WTC11 (cell line): ENCODE results near the gene GPBP1L1. TPM values are rescaled to one million over a fixed set of nuclear protein-coding genes. Genes with fewer than 3 reads are reported as not detected.
A peak's percentile ranks its signal among the peaks of the same experiment; 100 is the strongest.

Source experiments
- ATAC-seq: fragments of 200-7000 bp; cut with Tn5 transposase; 2 replicates; pipeline ENCODE4 v1.10.0; 2021; ENCODE audit warnings: mild to moderate bottlenecking, moderate library complexity
- CTCF ChIA-PET: fragments of 300-600 bp; sonication (Branson Sonifier 250); formaldehyde crosslinking; loops from one replicate; lab custom pipeline; 2021; ENCODE audit warnings: antibody characterized with exemption; lab: Charles Lee
- POLR2A ChIA-PET: fragments of 350-600 bp; sonication (Branson Sonifier 250); formaldehyde crosslinking; loops from one replicate; lab custom pipeline; 2021; ENCODE audit warnings: antibody characterized with exemption; lab: Charles Lee
- DNase-seq: peaks from one replicate; pipeline ENCODE4 v3.0.0; 2021; ENCODE audit warnings: low spot score
- H3K27ac Mint-ChIP-seq: 2 replicates; pipeline ENCODE4 v1.8.0; 2021; ENCODE audit warnings: mixed read lengths
- H3K27me3 Mint-ChIP-seq: 2 replicates; pipeline ENCODE4 v1.8.0; 2021; ENCODE audit warnings: low read depth, mild to moderate bottlenecking, moderate library complexity, mixed read lengths
- H3K36me3 Mint-ChIP-seq: 2 replicates; pipeline ENCODE4 v1.8.0; 2021; ENCODE audit warnings: mixed read lengths
- H3K4me1 Mint-ChIP-seq: 2 replicates; pipeline ENCODE4 v1.8.0; 2022; ENCODE audit warnings: mixed read lengths
- H3K4me3 Mint-ChIP-seq: 2 replicates; pipeline ENCODE4 v1.8.0; 2021; ENCODE audit warnings: mild to moderate bottlenecking, moderate library complexity, mixed read lengths
- H3K9me3 Mint-ChIP-seq: 2 replicates; pipeline ENCODE4 v1.8.0; 2021; ENCODE audit warnings: mixed read lengths
- ATF2 ChIP-seq: sonication (generic); formaldehyde crosslinking; IDR thresholded peaks from 2 replicates; pipeline ENCODE4 v1.8.1; 2022; ENCODE audit warnings: low read depth, missing genetic modification reagents, borderline replicate concordance
- CTCF ChIP-seq: fragments of 200-600 bp; IDR thresholded peaks from 2 replicates; pipeline ENCODE4 v1.8.0; 2022; ENCODE audit warnings: antibody characterized with exemption
- E2F1 ChIP-seq: sonication (generic); formaldehyde crosslinking; IDR thresholded peaks from 2 replicates; pipeline ENCODE4 v1.8.0; 2022; ENCODE audit warnings: mild to moderate bottlenecking, missing genetic modification reagents
- FOXK1 ChIP-seq: sonication (generic); formaldehyde crosslinking; IDR thresholded peaks from 2 replicates; pipeline ENCODE4 v1.8.0; 2022; ENCODE audit warnings: mild to moderate bottlenecking, moderate library complexity, missing genetic modification reagents
- FOXP4 ChIP-seq: sonication (generic); formaldehyde crosslinking; IDR thresholded peaks from 2 replicates; pipeline ENCODE4 v1.8.0; 2022; ENCODE audit warnings: mild to moderate bottlenecking, missing genetic modification reagents
- IRF1 ChIP-seq: sonication (generic); formaldehyde crosslinking; IDR thresholded peaks from 2 replicates; pipeline ENCODE4 v1.8.0; 2023; ENCODE audit warnings: missing genetic modification reagents
- MYBL2 ChIP-seq: sonication (generic); formaldehyde crosslinking; IDR thresholded peaks from 2 replicates; pipeline ENCODE4 v1.8.1; 2023; ENCODE audit warnings: mild to moderate bottlenecking, moderate library complexity, missing genetic modification reagents
- NR3C1 ChIP-seq: sonication (generic); formaldehyde crosslinking; conservative IDR thresholded peaks from 2 replicates; pipeline ENCODE4 v1.8.1; 2023; ENCODE audit warnings: low read depth, mild to moderate bottlenecking, missing genetic modification reagents
- OVOL2 ChIP-seq: fragments of 250-450 bp; sonication (Bioruptor Pico); IDR thresholded peaks from 2 replicates; pipeline ENCODE4 v1.9.0; 2021; ENCODE audit warnings: mild to moderate bottlenecking, borderline replicate concordance
- STAT6 ChIP-seq: sonication (generic); formaldehyde crosslinking; conservative IDR thresholded peaks from 2 replicates; pipeline ENCODE4 v1.8.1; 2023; ENCODE audit warnings: mild to moderate bottlenecking, low read depth, missing genetic modification reagents, moderate library complexity
- TP53 ChIP-seq: sonication (generic); formaldehyde crosslinking; IDR thresholded peaks from 2 replicates; pipeline ENCODE4 v1.8.1; 2023; ENCODE audit warnings: mild to moderate bottlenecking, missing genetic modification reagents
- ZNF138 ChIP-seq: sonication (generic); formaldehyde crosslinking; conservative IDR thresholded peaks from 2 replicates; pipeline ENCODE4 v1.8.1; 2022; ENCODE audit warnings: mild to moderate bottlenecking, moderate library complexity, missing genetic modification reagents
- ZNF425 ChIP-seq: fragments of 250-450 bp; sonication (Bioruptor Pico); conservative IDR thresholded peaks from 2 replicates; pipeline ENCODE4 v1.9.0; 2021; ENCODE audit warnings: mild to moderate bottlenecking
- total RNA-seq: library from RNA; stranded (reverse); gene quantifications from 3 replicates; pipeline ENCODE4 v1.2.3, GENCODE V29; 2021

Gene GPBP1L1
- total RNA-seq, 1 experiment from 2014 or later, result 126 TPM

GRCh38 chr1:45643978-45644377 lies 42.4 kb downstream of the GPBP1L1 start (continued):
- TF ChIP-seq MYBL2 (CRISPR knock-in tag) (no peak), ATF2 (CRISPR knock-in tag) (no peak), IRF1 (CRISPR knock-in tag) (no peak), TP53 (no peak), FOXK1 (CRISPR knock-in tag) (no peak), STAT6 (CRISPR knock-in tag) (no peak), NR3C1 (CRISPR knock-in tag) (no peak), OVOL2 (CRISPR knock-in tag) (no peak), CTCF (no peak), ZNF138 (CRISPR knock-in tag) (no peak)

- no peak for ATAC-seq
- DNase-seq, result no peak
- no peaks in the 10 kb centered on the region for H3K27me3 Mint-ChIP-seq
- ChIA-PET CTCF (interaction anchor here (0.6 kb wide), 1 partner anchor 10 kb away, joined by 7 read pairs; no protein-coding TSS in a partner anchor), POLR2A (no interaction called here)
- TF ChIP-seq ZNF138 (CRISPR knock-in tag) (no peak), FOXP4 (CRISPR knock-in tag) (no peak), E2F1 (CRISPR knock-in tag) (no peak), ZNF425 (CRISPR knock-in tag) (no peak)
- H3K4me3 Mint-ChIP-seq, result no peak overlapping the region
- no peaks in the 10 kb centered on the region for H3K9me3 Mint-ChIP-seq
- no peaks in the 10 kb centered on the region for H3K4me1 Mint-ChIP-seq
- H3K27ac Mint-ChIP-seq, result peak overlapping the region; percentile 9
- H3K36me3 Mint-ChIP-seq, result peaks cover 53% of the 10 kb centered on the region
Observed at GRCh38 chr1:45643321-45643720, 43.0 kb downstream of the GPBP1L1 start.
